ENCODE data around the gene USP6.
"Not testable (repeated sequence)": the region's sequence is repeated elsewhere in the genome, so short reads cannot be mapped to it uniquely, and the experiment has no call there.

USP6 gene

DNA sequence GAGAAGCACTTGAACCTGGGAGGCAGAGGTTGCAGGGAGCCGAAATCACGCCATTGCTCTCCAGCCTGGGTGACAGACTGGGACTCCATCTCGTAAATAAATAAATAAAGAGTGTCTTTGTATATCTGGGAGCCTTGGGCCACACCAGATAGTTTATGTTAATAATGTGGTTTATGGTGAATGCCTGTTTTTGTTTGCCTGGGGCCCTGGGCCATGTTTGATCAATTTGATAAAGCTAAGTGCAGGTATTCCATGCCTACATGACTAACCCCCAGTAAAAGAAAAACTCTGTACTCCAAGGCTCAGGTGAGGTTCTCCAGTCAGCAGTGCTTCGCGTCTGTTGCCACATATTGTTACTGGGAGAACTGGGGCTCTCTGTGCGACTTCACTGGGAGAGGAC lies 103.7 kb downstream of the USP6 start:
- Histone ChIP-seq H3K36me3 (ENCODE audit: control insufficient read depth, insufficient read depth, low read length) (no peaks in the 10 kb centered on the region), H3K9ac (ENCODE audit: low read length) (no peak overlapping the region), H3K4me3 (ENCODE audit: low read length) (no peak overlapping the region), H3K9me3 (ENCODE audit: control insufficient read depth, low read length) (no peaks in the 10 kb centered on the region), H3K4me1 (ENCODE audit: control insufficient read depth, insufficient read depth, low read length) (no peaks in the 10 kb centered on the region), H3K27me3 (ENCODE audit: control insufficient read depth, insufficient read depth, low read length) (no peaks in the 10 kb centered on the region)

DNA sequence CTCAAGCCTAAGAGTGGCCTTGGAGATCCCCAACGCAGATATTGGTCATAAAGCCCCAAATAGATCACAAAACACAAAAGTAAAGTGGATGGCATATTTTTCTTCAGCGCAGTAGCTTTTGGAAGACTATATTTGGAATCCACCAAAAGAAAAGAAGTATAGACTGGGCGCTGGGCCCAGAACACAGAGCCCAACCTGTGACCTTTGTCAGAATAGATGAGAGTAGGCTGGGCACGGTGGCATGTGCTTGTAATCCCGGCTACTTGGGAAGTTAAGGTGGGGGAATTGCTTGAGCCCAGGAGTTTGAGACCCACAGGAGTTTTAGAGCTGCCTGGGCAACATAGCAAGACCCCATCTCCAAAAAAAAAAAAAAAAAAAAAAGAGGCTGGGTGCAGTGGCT lies 104.2 kb downstream of the USP6 start:
- H3K4me1 ChIP-seq (ENCODE audit: control insufficient read depth, insufficient read depth, low read length) = no peaks in the 10 kb centered on the region
- no peak overlapping the region for H3K9ac ChIP-seq (ENCODE audit: low read length)
- no peaks in the 10 kb centered on the region for H3K27me3 ChIP-seq (ENCODE audit: control insufficient read depth, insufficient read depth, low read length)
- no peaks in the 10 kb centered on the region for H3K36me3 ChIP-seq (ENCODE audit: control insufficient read depth, insufficient read depth, low read length)
- H3K4me3 ChIP-seq (ENCODE audit: low read length) = no peak overlapping the region
- H3K9me3 ChIP-seq (ENCODE audit: control insufficient read depth, low read length) = no peaks in the 10 kb centered on the region

DNA sequence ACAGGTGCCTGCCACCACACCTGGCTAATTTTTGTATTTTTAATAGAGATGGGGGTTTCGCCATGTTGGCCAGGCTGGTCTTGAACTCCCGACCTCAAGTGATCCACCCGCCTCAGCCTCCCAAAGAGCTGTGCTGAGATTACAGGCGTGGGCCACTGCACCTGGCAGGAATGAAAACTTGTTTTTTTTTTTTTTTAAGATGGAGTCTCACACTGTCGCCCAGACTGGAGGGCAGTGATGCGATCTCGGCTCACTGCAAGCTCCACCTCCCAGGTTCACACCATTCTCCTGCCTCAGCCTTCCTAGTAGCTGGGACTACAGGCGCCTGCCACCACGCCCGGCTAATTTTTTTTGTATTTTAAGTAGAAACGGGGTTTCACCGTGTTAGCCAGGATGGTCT lies 106.1 kb downstream of the USP6 start:
- H3K36me3 ChIP-seq (ENCODE audit: control insufficient read depth, insufficient read depth, low read length); H3K27me3 ChIP-seq (ENCODE audit: control insufficient read depth, insufficient read depth, low read length); H3K4me1 ChIP-seq (ENCODE audit: control insufficient read depth, insufficient read depth, low read length); H3K9ac ChIP-seq (ENCODE audit: low read length); H3K9me3 ChIP-seq (ENCODE audit: control insufficient read depth, low read length); H3K4me3 ChIP-seq (ENCODE audit: low read length): not testable (repeated sequence)

Data from mucosa of stomach (tissue), 1 donor.